K562 (cell line): ENCODE results near the gene PCP2. TPM values are rescaled to one million over a fixed set of nuclear protein-coding genes. Genes with fewer than 3 reads are reported as not detected.

ENCODE experiments used
- ATAC-seq: fragments of 200-7000 bp; cut with Tn5 transposase; 3 replicates; pipeline ENCODE4 v1.9.1; 2020; ENCODE audit warnings: moderate library complexity
- BruUV-seq: library from RNA; stranded (reverse); fragments of 400-500 nt; replicated peaks from 2 replicates; lab custom pipeline; 2021; lab: Mats Ljungman, UMichigan
- CTCF ChIA-PET: fragments of 300-600 bp; formaldehyde crosslinking; extraction: SDS; loops from one replicate; lab custom pipeline; 2021; ENCODE audit warnings: low intra/inter-chr PET ratio; lab: Yijun Ruan, JAX
- POLR2A ChIA-PET: fragments of 300-600, 350-650 bp; sonication (Branson Sonifier 250); formaldehyde crosslinking; extraction: SDS; loops from one replicate; lab custom pipeline; 2021; ENCODE audit warnings: antibody characterized with exemption, inconsistent platforms; lab: Yijun Ruan, JAX
- DNase-seq, 4 experiments: peaks; one replicate each; pipeline versions ENCODE4 v3.0.0 to v3.0.0-alpha.2; 2011 to 2018; ENCODE audit warnings: low spot score in 3 of 4, mixed read lengths in 3 of 4; ENCODE audit errors: extremely low read depth in 1 of 4
- FAIRE-seq: peaks from 2 replicates; lab custom pipeline; 2011; peaks lifted over from hg19 to GRCh38; lab: Jason Lieb, UNC
- H2AFZ ChIP-seq: 2 replicates; pipeline ENCODE4 v1.6.0; 2011; ENCODE audit warnings: low read depth, low read length, control low read depth, inconsistent platforms
- H3K27ac ChIP-seq: fragments of 200-600 bp; 3 replicates; pipeline ENCODE4 v1.8.0; 2011; ENCODE audit warnings: low read depth, mild to moderate bottlenecking, control low read depth, inconsistent platforms, low read length, moderate library complexity, mixed read lengths; ENCODE audit errors: extremely low read depth
- H3K27me3 ChIP-seq, 2 experiments: fragments of 300-600 bp in 1 of 2; 2 replicates in 1 of 2; 3 replicates in 1 of 2; pipeline versions ENCODE4 v1.6.0 to v1.8.0; 2011; ENCODE audit warnings: inconsistent platforms in 2 of 2, low read length in 2 of 2, mild to moderate bottlenecking in 1 of 2, mixed read lengths in 1 of 2, moderate library complexity in 1 of 2; ENCODE audit not compliant: control insufficient read depth in 2 of 2, insufficient read depth in 2 of 2
- H3K36me3 ChIP-seq: fragments of 300-600 bp; 3 replicates; pipeline ENCODE4 v1.8.0; 2011; ENCODE audit warnings: mild to moderate bottlenecking, low read length, inconsistent platforms; ENCODE audit not compliant: control insufficient read depth, insufficient read depth
- H3K4me1 ChIP-seq, 2 experiments: fragments of 200-600 bp in 1 of 2; replicated peaks in 1 of 2; 2 replicates in 1 of 2; 3 replicates in 1 of 2; pipeline versions ENCODE4 v1.5.1 to v1.8.0; 2011; ENCODE audit warnings: inconsistent platforms in 2 of 2, low read length in 2 of 2, mild to moderate bottlenecking in 1 of 2, mixed read lengths in 1 of 2, moderate library complexity in 1 of 2; ENCODE audit not compliant: control insufficient read depth in 2 of 2, insufficient read depth in 2 of 2
- H3K4me2 ChIP-seq: 2 replicates; pipeline ENCODE4 v1.6.1; 2011; ENCODE audit warnings: low read length, control low read depth, inconsistent platforms, mixed read lengths; ENCODE audit not compliant: insufficient read depth
- H3K4me3 ChIP-seq: fragments of 200-600 bp; sonication (generic), shearing (Covaris generic); 2 replicates; pipeline ENCODE4 v1.5.1; 2016; ENCODE audit warnings: control low read depth, inconsistent platforms
- H3K79me2 ChIP-seq: fragments of 200-600 bp; 3 replicates; pipeline ENCODE4 v1.8.0; 2011; ENCODE audit warnings: low read length, inconsistent platforms; ENCODE audit not compliant: control insufficient read depth, insufficient read depth
- H3K9ac ChIP-seq, 2 experiments: 2 replicates each; pipeline versions ENCODE4 v1.6.0 to v1.6.1; 2011; ENCODE audit warnings: low read depth in 2 of 2, low read length in 2 of 2, control low read depth in 1 of 2, inconsistent platforms in 1 of 2, mild to moderate bottlenecking in 1 of 2, mixed read lengths in 1 of 2; ENCODE audit not compliant: insufficient read depth in 1 of 2
- H3K9me1 ChIP-seq: one replicate; pipeline ENCODE4 v1.6.0; 2011; ENCODE audit warnings: inconsistent platforms, mild to moderate bottlenecking, low read length, moderate library complexity; ENCODE audit not compliant: control insufficient read depth, insufficient read depth
- H3K9me3 ChIP-seq: replicated peaks from 2 replicates; pipeline ENCODE4 v1.5.1; 2011; ENCODE audit warnings: low read depth, low read length, inconsistent platforms; ENCODE audit not compliant: control insufficient read depth, insufficient read depth
- H4K20me1 ChIP-seq: replicated peaks from 2 replicates; pipeline ENCODE4 v1.6.1; 2011; ENCODE audit warnings: low read length, inconsistent platforms, mixed read lengths; ENCODE audit not compliant: control insufficient read depth, insufficient read depth
- FIP1L1 ChIP-seq: fragments of 200-400 bp; formaldehyde crosslinking; IDR thresholded peaks from 2 replicates; pipeline ENCODE4 v1.6.1; 2018; ENCODE audit warnings: mild to moderate bottlenecking, low read depth, low read length; ENCODE audit not compliant: poor library complexity, severe bottlenecking
- KLF13 ChIP-seq: fragments of 450-650 bp; IDR thresholded peaks from 2 replicates; pipeline ENCODE4 v1.6.1; 2016; ENCODE audit warnings: missing genetic modification characterization, low read depth, mild to moderate bottlenecking, missing compliant biosample characterization, moderate library complexity, borderline replicate concordance
- MNT ChIP-seq, 2 experiments: fragments of 450-650 bp; conservative IDR thresholded peaks; 2 replicates each; pipeline ENCODE4 v1.6.1; 2017; ENCODE audit warnings: mild to moderate bottlenecking in 2 of 2, moderate library complexity in 2 of 2
- PTRF ChIP-seq: fragments of 450-650 bp; IDR thresholded peaks from 2 replicates; pipeline ENCODE4 v1.6.1; 2016; ENCODE audit warnings: mild to moderate bottlenecking, missing genetic modification characterization, missing compliant biosample characterization
- RAD21 ChIP-seq, 2 experiments: fragments of 250-450 bp in 1 of 2; fragments of 450-650 bp in 1 of 2; sonication (Bioruptor Pico) in 1 of 2; formaldehyde crosslinking in 1 of 2; IDR thresholded peaks in 1 of 2; conservative IDR thresholded peaks in 1 of 2; 2 replicates each; pipeline versions ENCODE4 v1.4.0 to v1.8.0; 2020 to 2022; ENCODE audit warnings: mild to moderate bottlenecking in 2 of 2, moderate library complexity in 1 of 2
- RERE ChIP-seq: sonication (generic); formaldehyde crosslinking; IDR thresholded peaks from 2 replicates; pipeline ENCODE4 v1.8.0; 2023; ENCODE audit warnings: missing genetic modification reagents, mild to moderate bottlenecking, borderline replicate concordance
- USF2 ChIP-seq: sonication (generic); formaldehyde crosslinking; IDR thresholded peaks from 2 replicates; pipeline ENCODE4 v1.5.0; 2020; ENCODE audit warnings: missing genetic modification reagents
- ZMIZ1 ChIP-seq, 2 experiments: fragments of 150-350 bp in 1 of 2; IDR thresholded peaks; 2 replicates each; pipeline ENCODE4 v1.6.1; 2012 to 2016; ENCODE audit warnings: low read depth in 2 of 2, low read length in 2 of 2, mild to moderate bottlenecking in 1 of 2, moderate library complexity in 1 of 2
- ZNF778 ChIP-seq: fragments of 450-650 bp; formaldehyde crosslinking; IDR thresholded peaks from 2 replicates; pipeline ENCODE4 v1.4.0; 2020; ENCODE audit warnings: mild to moderate bottlenecking, moderate library complexity
- WGBS: fragments of 100-300 bp; shearing (Covaris generic); methylation state at CpG from one replicate; pipeline ENCODE4 v1.1.6; 2016; ENCODE audit warnings: low coverage, mixed read lengths; ENCODE audit not compliant: insufficient coverage; ENCODE audit errors: missing lambda C conversion rate; 5-methylcytosine and 5-hydroxymethylcytosine counted together
- in situ Hi-C: fragments of 300-500 bp; cut with MboI; formaldehyde crosslinking; loops from 4 replicates; pipeline ENCODE4 v1.15.0; 2018; ENCODE audit warnings: inconsistent platforms, mixed read lengths
- intact Hi-C: fragments of 100-400 bp; cut with micrococcal nuclease; formaldehyde crosslinking; loops from 2 replicates; pipeline ENCODE4 v1.14.2; 2022
- polyA plus RNA-seq, 8 experiments: library from polyadenylated mRNA; depleted of rRNA in 4 of 8; stranded (reverse) in 5 of 8; unstranded in 3 of 8; fragments of >200 nt; fragmentation: Nextera tagmentation in 2 of 8; fragmentation: Illumina TruSeq in 1 of 8; extraction: Ambion mirVana in 2 of 8; extraction: Trizol in 1 of 8; gene quantifications; 2 replicates each; pipeline versions ENCODE4 v1.2.1 to v1.2.3, GENCODE V29; 2011 to 2014; ENCODE audit warnings: inconsistent platforms in 1 of 8, missing spikeins in 1 of 8
- total RNA-seq, 7 experiments: library from RNA; depleted of rRNA in 6 of 7; stranded (reverse); fragments of >200 nt in 6 of 7; fragmentation: Illumina TruSeq in 2 of 7; extraction: Trizol in 2 of 7; gene quantifications; 2 replicates each; pipeline versions ENCODE4 v1.2.1 to v1.2.3, GENCODE V29; 2011 to 2021; ENCODE audit warnings: low replicate concordance in 1 of 7

Gene PCP2
- total and polyA plus RNA-seq, 9 of the 15 experiments (the other 6 are each of a cell fraction or from before 2014, with no cell fraction given), result 0.17 to 1.3 (median 0.49) TPM; not detected in 3

GRCh38 chr19:7636317-7636690 lies 2.8 kb upstream of the PCP2 start:
- TSS peak; percentile 87 for BruUV-seq
- ChIA-PET CTCF (no interaction called here), POLR2A (interaction anchor here (0.6 to 0.7 kb wide), 2 partner anchors 233 to 308 kb away, joined by 3 read pairs; no protein-coding TSS in a partner anchor)
- Histone ChIP-seq H3K9me1 (no peaks in the 10 kb centered on the region), H3K36me3 (peaks cover 42% of the 10 kb centered on the region; the same call in 2 of the 3 replicates), H3K4me3 (peak overlapping the region; percentile 79), H3K9me3 (peaks cover 6% of the 10 kb centered on the region; the same call in 1 of the 2 replicates), H3K4me1 (peaks cover 15 to 51% of the 10 kb centered on the region in 2 experiments; a peak in 4 of 5 replicates), H2AFZ (peak overlapping the region; percentile 98), H3K27me3 (no peaks in the 10 kb centered on the region; a peak in 1 of 5 replicates), H3K4me2 (peak overlapping the region; percentile 95), H3K27ac (peak overlapping the region; percentile 93; the same call in 2 of the 3 replicates), H3K9ac (peak overlapping the region; percentile 90 to 97), H4K20me1 (peaks cover 14% of the 10 kb centered on the region), H3K79me2 (peaks cover 40% of the 10 kb centered on the region)
- intact Hi-C loops, result no loop called here
- FAIRE-seq (no peak), ATAC-seq (no peak), DNase-seq (no peak)
- WGBS, result 23% methylated on average over 16 of the region's 16 CpGs
- in situ Hi-C loops, result no loop called here
- TF ChIP-seq RERE (no peak), KLF13 (tag) (no peak), ZMIZ1 (IDR thresholded peaks at IDR 0.05; ENCODE audit: low read depth in 2 of 2, low read length in 2 of 2) (no peak), RAD21 (CRISPR knock-in tag; conservative IDR thresholded peaks at IDR 0.05 in 1 of 2, IDR thresholded peaks at IDR 0.05 in 1 of 2) (no peak), USF2 (CRISPR knock-in tag) (no peak), MNT (conservative IDR thresholded peaks at IDR 0.05) (no peak), PTRF (tag) (no peak), ZNF778 (no peak), FIP1L1 (no peak)
